H1 (cell line): Measurements from ENCODE around the gene PLTP. TPM values are rescaled to one million over a fixed set of nuclear protein-coding genes. Genes with fewer than 3 reads are reported as not detected.

ENCODE experiments used
- CTCF ChIA-PET: fragments of 300-600 bp; sonication (Branson Sonifier 250); formaldehyde crosslinking; loops from one replicate; lab custom pipeline; 2021; ENCODE audit not compliant: partially characterized antibody; lab: Charles Lee
- POLR2A ChIA-PET: fragments of 300-600 bp; sonication (Branson Sonifier 250); formaldehyde crosslinking; loops from one replicate; lab custom pipeline; 2021; ENCODE audit warnings: inconsistent platforms; ENCODE audit not compliant: partially characterized antibody; lab: Charles Lee
- DNase-seq, 2 experiments: peaks; one replicate each; pipeline versions ENCODE4 v3.0.0 to v3.0.0-alpha.2; 2010 to 2022; ENCODE audit warnings: low spot score in 2 of 2, low read depth in 1 of 2, mixed read lengths in 1 of 2
- FAIRE-seq: peaks from 2 replicates; lab custom pipeline; 2011; peaks lifted over from hg19 to GRCh38; lab: Jason Lieb, UNC
- H2AFZ ChIP-seq: 2 replicates; pipeline ENCODE4 v1.8.1; 2012; ENCODE audit warnings: low read length, inconsistent platforms
- H2AK5ac ChIP-seq: 2 replicates; pipeline ENCODE4 v1.6.1; 2013; ENCODE audit warnings: low read depth, low read length
- H2BK120ac ChIP-seq: replicated peaks from 2 replicates; pipeline ENCODE3; 2013; ENCODE audit warnings: low read depth, low read length, inconsistent platforms
- H2BK12ac ChIP-seq: 2 replicates; pipeline ENCODE4 v1.6.1; 2013; ENCODE audit warnings: low read depth, low read length
- H2BK15ac ChIP-seq: 2 replicates; pipeline ENCODE4 v1.6.1; 2013; ENCODE audit warnings: low read length
- H2BK20ac ChIP-seq: 2 replicates; pipeline ENCODE4 v1.6.1; 2013; ENCODE audit warnings: low read length
- H2BK5ac ChIP-seq: 2 replicates; pipeline ENCODE4 v1.6.1; 2013; ENCODE audit warnings: low read depth, low read length
- H3K14ac ChIP-seq: 2 replicates; pipeline ENCODE4 v1.6.1; 2013; ENCODE audit warnings: inconsistent platforms; ENCODE audit not compliant: insufficient read length
- H3K18ac ChIP-seq: 2 replicates; pipeline ENCODE4 v1.6.1; 2013; ENCODE audit warnings: low read length; ENCODE audit errors: extremely low read depth
- H3K23ac ChIP-seq: 2 replicates; pipeline ENCODE4 v1.6.1; 2013; ENCODE audit warnings: inconsistent platforms; ENCODE audit not compliant: insufficient read length
- H3K23me2 ChIP-seq: 2 replicates; pipeline ENCODE4 v1.6.1; 2013; ENCODE audit warnings: low read depth, low read length
- H3K27ac ChIP-seq: 2 replicates; pipeline ENCODE4 v1.6.1; 2011; ENCODE audit warnings: low read depth, low read length, inconsistent platforms
- H3K27me3 ChIP-seq, 4 experiments: replicated peaks in 1 of 4; 1 replicate in 1 of 4; 2 replicates in 3 of 4; pipeline versions ENCODE4 v1.6.1 to v1.8.1; 2011 to 2013; ENCODE audit warnings: low read length in 3 of 4, mild to moderate bottlenecking in 3 of 4, inconsistent platforms in 2 of 4, mixed read lengths in 2 of 4, moderate library complexity in 1 of 4; ENCODE audit not compliant: control insufficient read depth in 3 of 4, insufficient read depth in 3 of 4; ENCODE audit errors: extremely low read depth in 1 of 4
- H3K36me3 ChIP-seq, 4 experiments: 2 replicates each; pipeline versions ENCODE4 v1.6.1 to v1.8.1; 2011 to 2013; ENCODE audit warnings: mild to moderate bottlenecking in 4 of 4, low read length in 3 of 4, moderate library complexity in 2 of 4, control low read depth in 1 of 4, inconsistent platforms in 1 of 4; ENCODE audit not compliant: insufficient read depth in 4 of 4, control insufficient read depth in 2 of 4
- H3K4ac ChIP-seq: replicated peaks from 2 replicates; pipeline ENCODE3; 2013; ENCODE audit warnings: low read length, low read depth, mixed read lengths, inconsistent platforms; ENCODE audit not compliant: insufficient read length
- H3K4me1 ChIP-seq, 4 experiments: replicated peaks in 1 of 4; 1 replicate in 1 of 4; 2 replicates in 3 of 4; pipeline versions ENCODE4 v1.6.1 to v1.8.1; 2011 to 2013; ENCODE audit warnings: low read length in 3 of 4, inconsistent platforms in 2 of 4, mixed read lengths in 1 of 4; ENCODE audit not compliant: insufficient read depth in 4 of 4, control insufficient read depth in 3 of 4
- H3K4me2 ChIP-seq, 2 experiments: 2 replicates each; pipeline versions ENCODE4 v1.6.1 to v1.8.1; 2011 to 2013; ENCODE audit warnings: low read depth in 2 of 2, low read length in 2 of 2, control low read depth in 1 of 2, inconsistent platforms in 1 of 2, mild to moderate bottlenecking in 1 of 2; ENCODE audit not compliant: insufficient read depth in 1 of 2
- H3K4me3 ChIP-seq, 4 experiments: fragments of 200-600, 300-600 bp in 1 of 4; sonication (generic), shearing (Covaris generic), sonication (Bioruptor Twin) in 1 of 4; 2 replicates each; pipeline versions ENCODE4 v1.5.1 to v1.8.1; 2011 to 2016; ENCODE audit warnings: low read length in 4 of 4, low read depth in 3 of 4, control low read depth in 2 of 4, inconsistent platforms in 2 of 4, mild to moderate bottlenecking in 2 of 4, mixed read lengths in 1 of 4, moderate library complexity in 1 of 4; ENCODE audit not compliant: insufficient read depth in 2 of 4; ENCODE audit errors: extremely low read depth in 1 of 4
- H3K56ac ChIP-seq: replicated peaks from 2 replicates; pipeline ENCODE3; 2013; ENCODE audit warnings: low read depth, mild to moderate bottlenecking, mixed read lengths, low read length, inconsistent platforms; ENCODE audit not compliant: insufficient read length
- H3K79me1 ChIP-seq: 2 replicates; pipeline ENCODE4 v1.6.1; 2013; ENCODE audit warnings: low read depth, low read length, control low read depth
- H3K79me2 ChIP-seq, 2 experiments: 2 replicates each; pipeline versions ENCODE4 v1.6.1 to v1.8.1; 2012 to 2013; ENCODE audit warnings: low read length in 2 of 2, mild to moderate bottlenecking in 2 of 2, inconsistent platforms in 1 of 2; ENCODE audit not compliant: insufficient read depth in 2 of 2, control insufficient read depth in 1 of 2
- H3K9ac ChIP-seq, 4 experiments: replicated peaks in 1 of 4; 1 replicate in 1 of 4; 2 replicates in 3 of 4; pipeline versions ENCODE4 v1.6.1 to v1.8.1; 2011 to 2013; ENCODE audit warnings: low read depth in 3 of 4, low read length in 3 of 4, control low read depth in 2 of 4, mild to moderate bottlenecking in 2 of 4, moderate library complexity in 2 of 4, inconsistent platforms in 1 of 4; ENCODE audit errors: extremely low read depth in 1 of 4
- H3K9me3 ChIP-seq, 2 experiments: 2 replicates each; pipeline versions ENCODE4 v1.6.1 to v1.8.1; 2012 to 2013; ENCODE audit warnings: mild to moderate bottlenecking in 2 of 2, moderate library complexity in 2 of 2, control low read depth in 1 of 2, inconsistent platforms in 1 of 2, low read depth in 1 of 2, low read length in 1 of 2, mixed read lengths in 1 of 2; ENCODE audit not compliant: insufficient read depth in 2 of 2
- H4K20me1 ChIP-seq, 2 experiments: replicated peaks in 1 of 2; 2 replicates each; pipeline versions ENCODE3 to v1.8.1; 2011 to 2013; ENCODE audit warnings: inconsistent platforms in 2 of 2, low read length in 2 of 2, mild to moderate bottlenecking in 1 of 2; ENCODE audit not compliant: insufficient read depth in 2 of 2, control insufficient read depth in 1 of 2
- H4K5ac ChIP-seq: 2 replicates; pipeline ENCODE4 v1.6.1; 2013; ENCODE audit warnings: low read length, low read depth, mixed read lengths, inconsistent platforms; ENCODE audit not compliant: insufficient read length
- H4K8ac ChIP-seq: 2 replicates; pipeline ENCODE4 v1.8.0; 2013; ENCODE audit warnings: mild to moderate bottlenecking, moderate library complexity, low read length, inconsistent platforms; ENCODE audit not compliant: insufficient read depth; ENCODE audit errors: extremely low read depth
- H4K91ac ChIP-seq: replicated peaks from 2 replicates; pipeline ENCODE3; 2013; ENCODE audit warnings: low read length, mixed read lengths, inconsistent platforms; ENCODE audit not compliant: insufficient read length
- ASH2L ChIP-seq: fragments of 200-600, 300-600 bp; sonication (generic); IDR thresholded peaks from one replicate; pipeline ENCODE4 v1.7.1; 2017; ENCODE audit warnings: low read length
- BACH1 ChIP-seq: IDR thresholded peaks from 2 replicates; pipeline ENCODE4 v1.6.1; 2012; ENCODE audit warnings: low read length, improper control_type of control experiment
- BRCA1 ChIP-seq: IDR thresholded peaks from 2 replicates; pipeline ENCODE4 v1.6.1; 2012; ENCODE audit warnings: low read depth, low read length, improper control_type of control experiment
- CHD2 ChIP-seq: IDR thresholded peaks from 2 replicates; pipeline ENCODE4 v1.6.1; 2012; ENCODE audit warnings: low read length, improper control_type of control experiment
- CTBP2 ChIP-seq: IDR thresholded peaks from 2 replicates; pipeline ENCODE4 v1.7.0; 2011; ENCODE audit warnings: borderline replicate concordance, mild to moderate bottlenecking, moderate library complexity, mixed read lengths, low read length; ENCODE audit not compliant: insufficient read depth, insufficient read length
- HDAC2 ChIP-seq, 2 experiments: fragments of 300-600 bp in 1 of 2; sonication (generic) in 1 of 2; IDR thresholded peaks; 2 replicates each; pipeline ENCODE4 v1.6.1; 2011 to 2012; ENCODE audit warnings: low read depth in 2 of 2, low read length in 2 of 2, mild to moderate bottlenecking in 2 of 2, moderate library complexity in 2 of 2, borderline replicate concordance in 1 of 2, inconsistent platforms in 1 of 2
- KDM1A ChIP-seq: fragments of 200-600, 300-600 bp; sonication (generic); IDR thresholded peaks from 2 replicates; pipeline ENCODE4 v1.7.1; 2016; ENCODE audit warnings: mild to moderate bottlenecking, low read length, borderline replicate concordance
- NRF1 ChIP-seq: IDR thresholded peaks from 2 replicates; pipeline ENCODE4 v1.6.1; 2011; ENCODE audit warnings: mild to moderate bottlenecking, low read depth, low read length, improper control_type of control experiment
- POLR2A ChIP-seq, 2 experiments: IDR thresholded peaks; 1 replicate in 1 of 2; 2 replicates in 1 of 2; pipeline ENCODE4 v1.6.1; 2011; ENCODE audit warnings: low read depth in 2 of 2, low read length in 2 of 2, mild to moderate bottlenecking in 2 of 2; ENCODE audit errors: control extremely low read depth in 1 of 2
- POU5F1 ChIP-seq: IDR thresholded peaks from 2 replicates; pipeline ENCODE4 v1.6.1; 2011; ENCODE audit warnings: low read depth, mild to moderate bottlenecking, low read length, moderate library complexity
- RAD21 ChIP-seq, 2 experiments: IDR thresholded peaks in 1 of 2; conservative IDR thresholded peaks in 1 of 2; 2 replicates each; pipeline ENCODE4 v1.6.1; 2011; ENCODE audit warnings: low read depth in 2 of 2, low read length in 2 of 2, improper control_type of control experiment in 1 of 2, inconsistent platforms in 1 of 2, mild to moderate bottlenecking in 1 of 2, moderate library complexity in 1 of 2
- RFX5 ChIP-seq: IDR thresholded peaks from 2 replicates; pipeline ENCODE4 v1.6.1; 2011; ENCODE audit warnings: low read depth, low read length, improper control_type of control experiment, borderline replicate concordance
- RXRA ChIP-seq: IDR thresholded peaks from 2 replicates; pipeline ENCODE4 v1.6.1; 2011; ENCODE audit warnings: low read depth, mild to moderate bottlenecking, low read length, moderate library complexity; ENCODE audit not compliant: insufficient read depth
- SRF ChIP-seq: IDR thresholded peaks from 2 replicates; pipeline ENCODE4 v1.6.1; 2011; ENCODE audit warnings: mild to moderate bottlenecking, low read depth, low read length, moderate library complexity
- TBP ChIP-seq: IDR thresholded peaks from 2 replicates; pipeline ENCODE4 v1.6.1; 2011; ENCODE audit warnings: low read depth, low read length, improper control_type of control experiment
- WGBS, 2 experiments: shearing (Covaris generic) in 1 of 2; methylation state at CpG; one replicate each; pipeline versions ENCODE4 v1.1.6 to v1.1.7; 2013 to 2015; ENCODE audit warnings: low lambda C conversion rate in 2 of 2, mixed read lengths in 2 of 2, inconsistent platforms in 1 of 2, low coverage in 1 of 2, missing lambda C conversion rate in 1 of 2; ENCODE audit not compliant: insufficient replicate concordance in 2 of 2, insufficient coverage in 1 of 2, insufficient read length in 1 of 2; ENCODE audit errors: extremely low coverage in 1 of 2, missing lambda C conversion rate in 1 of 2; 5-methylcytosine and 5-hydroxymethylcytosine counted together
- polyA plus RNA-seq, 7 experiments: library from polyadenylated mRNA; depleted of rRNA in 3 of 7; stranded (reverse) in 5 of 7; unstranded in 2 of 7; fragments of >200 nt in 5 of 7; fragments of 200-250 nt in 2 of 7; gene quantifications; 1 replicate in 5 of 7; 2 replicates in 1 of 7; 4 replicates in 1 of 7; pipeline versions ENCODE4 v1.2.1 to v1.2.3, GENCODE V29; 2011 to 2013; ENCODE audit warnings: missing spikeins in 2 of 7, mixed read lengths in 2 of 7
- total RNA-seq: library from RNA; stranded (reverse); fragmentation: NEBNext Ultra II Directional; extraction: Animal tissue kit (Norgen Biotek cat#: 25700); gene quantifications from 2 replicates; pipeline ENCODE4 v1.2.1, GENCODE V29; 2021

The PLTP gene
- total and polyA plus RNA-seq, 2 of the 8 experiments (the other 6 are each of a cell fraction or from before 2014, with no cell fraction given): 120 to 194 TPM

DNA sequence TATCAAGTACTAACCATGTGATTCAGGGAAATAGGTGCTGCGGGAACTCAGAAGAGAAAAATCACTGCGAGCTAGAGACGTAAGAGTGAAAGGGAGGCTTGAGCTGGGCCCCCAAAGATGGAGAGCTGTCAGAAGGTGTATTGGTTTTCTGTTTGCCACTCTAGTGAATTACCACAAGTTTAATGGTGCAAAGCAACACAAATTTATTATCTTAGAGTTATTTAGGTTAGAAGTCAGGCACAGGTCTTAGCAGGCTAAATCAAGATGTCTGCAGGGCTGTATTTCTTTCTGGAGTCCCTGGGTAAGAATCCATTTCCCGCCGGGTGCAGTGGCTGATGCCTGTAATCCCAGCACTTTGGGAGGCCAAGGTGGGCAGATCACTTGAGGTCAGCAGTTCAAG is 52.0 kb downstream of the PLTP start:
- Histone ChIP-seq H2BK20ac (no peak overlapping the region), H3K4me3 (no peak overlapping the region), H3K56ac (no peak overlapping the region), H3K14ac (no peak overlapping the region), H3K79me2 (peaks cover 0 to 19% of the 10 kb centered on the region in 2 experiments; a peak in 2 of 4 replicates), H2BK12ac (no peak overlapping the region), H4K8ac (no peak overlapping the region), H3K9ac (no peak overlapping the region), H3K23ac (no peak overlapping the region), H3K27ac (no peak overlapping the region), H2BK15ac (no peak overlapping the region), H2AFZ (no peak overlapping the region), H4K5ac (no peak overlapping the region), H2AK5ac (no peak overlapping the region), H2BK120ac (no peak overlapping the region), H3K9me3 (no peaks in the 10 kb centered on the region), H3K79me1 (no peaks in the 10 kb centered on the region; the same call in 1 of the 2 replicates), H3K4ac (no peak overlapping the region), H2BK5ac (no peak overlapping the region), H4K91ac (no peak overlapping the region), H3K18ac (no peak overlapping the region), H3K27me3 (no peaks in the 10 kb centered on the region), H3K36me3 (no peaks in the 10 kb centered on the region; a peak in 2 of 8 replicates), H3K4me2 (no peak overlapping the region; a peak in 1 of 4 replicates), H3K4me1 (peaks cover 2 to 6% (median 4%) of the 10 kb centered on the region in 4 experiments), H4K20me1 (no peaks in the 10 kb centered on the region), H3K23me2 (peaks cover 8% of the 10 kb centered on the region; the same call in 1 of the 2 replicates)
- FAIRE-seq (no peak), DNase-seq (no peak)
- CTCF ChIA-PET: no interaction called here
- WGBS, 2 experiments: 83% methylated on average over 5 of the region's 5 CpGs; no CpG with 5 or more reads in 1 of the 2 experiments
- POLR2A ChIA-PET: interaction anchor here (1.1 to 9.9 kb wide), 2 partner anchors 21 to 51 kb away, joined by 3 to 178 read pairs; partner anchors contain the start of gene SNX21
- no peak for TF ChIP-seq NRF1
- no peak for TF ChIP-seq HDAC2 (IDR thresholded peaks at IDR 0.05; ENCODE audit: borderline replicate concordance in 1 of 2, low read depth in 2 of 2, low read length in 2 of 2)
- no peak for TF ChIP-seq SRF
- TF ChIP-seq KDM1A: no peak
- no peak for TF ChIP-seq ASH2L
- no peak for TF ChIP-seq RAD21 (IDR thresholded peaks at IDR 0.05 in 1 of 2, conservative IDR thresholded peaks at IDR 0.05 in 1 of 2; ENCODE audit: low read depth in 2 of 2, low read length in 2 of 2)
- no peak for TF ChIP-seq POU5F1
- TF ChIP-seq BRCA1: no peak
- TF ChIP-seq RFX5: no peak
- no peak for TF ChIP-seq BACH1
- TF ChIP-seq POLR2A (IDR thresholded peaks at IDR 0.05; ENCODE audit: control extremely low read depth in 1 of 2, low read depth in 2 of 2, low read length in 2 of 2): no peak
- TF ChIP-seq RXRA: no peak
- TF ChIP-seq CHD2: no peak
- TF ChIP-seq TBP: no peak
- TF ChIP-seq CTBP2: no peak
